Stimulated activated CD4-positive, alpha-beta T cell treated with anti-CD3 and anti-CD28 coated beads, Interleukin-4, amount 100 ng/mL, for 1 hour (primary cell): ENCODE measurements around the gene PRPF38A.

Experiments
- DNase-seq: peaks from one replicate; pipeline ENCODE4 v3.0.0-alpha.2; 2020

The PRPF38A gene

DNA sequence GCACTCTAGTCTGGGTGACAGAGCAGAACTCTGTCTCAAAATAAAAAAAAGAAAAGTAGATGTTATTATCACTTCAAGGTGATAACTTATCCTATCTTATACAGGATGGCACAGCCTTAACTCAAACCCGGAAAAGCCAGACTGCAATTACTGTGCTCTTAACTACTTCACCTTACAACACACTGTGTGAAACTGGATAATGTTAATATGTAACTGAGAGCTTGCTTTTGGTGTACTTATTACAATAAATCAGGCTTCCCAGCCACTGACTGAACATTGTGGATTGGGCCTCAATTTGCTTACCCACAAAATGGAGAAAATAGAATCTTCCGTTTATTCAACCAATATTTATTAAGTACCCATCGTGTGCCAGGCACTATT is 1.6 kb upstream of the PRPF38A start:
- no peak for DNase-seq

DNA sequence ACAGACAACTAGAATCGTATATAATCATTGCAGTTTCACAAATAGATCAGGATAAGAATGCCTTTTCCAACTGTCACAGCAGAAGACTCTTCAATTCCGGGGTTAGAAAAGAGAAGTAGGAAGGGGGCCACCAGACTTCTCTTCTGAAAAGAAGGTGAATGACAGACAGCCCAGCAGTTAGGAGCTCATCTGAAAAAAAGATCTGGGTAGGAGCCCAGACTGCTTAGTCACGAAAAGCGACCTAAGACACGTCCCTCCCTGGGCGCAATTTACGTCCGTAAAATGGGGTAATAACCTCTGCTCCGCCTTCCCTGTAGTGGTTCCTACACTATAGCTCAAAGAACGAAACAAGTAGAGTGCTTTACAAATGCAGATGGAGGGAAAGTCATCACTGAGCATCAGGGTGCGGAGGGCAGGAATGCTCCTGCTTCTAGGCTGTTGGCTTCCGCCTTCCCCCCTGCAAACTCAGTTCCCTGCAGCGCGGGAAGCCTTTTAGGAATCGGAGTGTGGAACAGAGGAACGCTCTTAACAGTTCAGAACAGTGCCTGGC is 761 bp upstream of the PRPF38A start:
- peak; percentile 35 for DNase-seq

DNA sequence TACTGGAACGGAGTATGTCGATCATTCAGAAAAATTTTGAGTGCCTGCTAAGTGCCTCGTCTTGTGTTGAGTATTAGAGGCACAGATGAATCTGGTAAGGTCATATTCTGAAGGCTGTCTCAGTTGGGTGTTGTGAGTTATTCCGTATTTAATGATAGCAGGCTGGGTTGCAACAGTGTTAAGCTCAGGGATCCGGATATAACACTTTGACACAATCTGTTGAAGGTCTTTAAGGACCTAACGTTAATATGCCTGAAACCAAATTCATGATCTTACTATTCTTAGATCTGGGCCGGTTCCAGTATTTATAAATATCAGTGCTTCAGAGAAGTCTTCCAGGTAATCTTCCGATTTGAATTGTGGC is 555 bp downstream of the PRPF38A start:
- no peak for DNase-seq

DNA sequence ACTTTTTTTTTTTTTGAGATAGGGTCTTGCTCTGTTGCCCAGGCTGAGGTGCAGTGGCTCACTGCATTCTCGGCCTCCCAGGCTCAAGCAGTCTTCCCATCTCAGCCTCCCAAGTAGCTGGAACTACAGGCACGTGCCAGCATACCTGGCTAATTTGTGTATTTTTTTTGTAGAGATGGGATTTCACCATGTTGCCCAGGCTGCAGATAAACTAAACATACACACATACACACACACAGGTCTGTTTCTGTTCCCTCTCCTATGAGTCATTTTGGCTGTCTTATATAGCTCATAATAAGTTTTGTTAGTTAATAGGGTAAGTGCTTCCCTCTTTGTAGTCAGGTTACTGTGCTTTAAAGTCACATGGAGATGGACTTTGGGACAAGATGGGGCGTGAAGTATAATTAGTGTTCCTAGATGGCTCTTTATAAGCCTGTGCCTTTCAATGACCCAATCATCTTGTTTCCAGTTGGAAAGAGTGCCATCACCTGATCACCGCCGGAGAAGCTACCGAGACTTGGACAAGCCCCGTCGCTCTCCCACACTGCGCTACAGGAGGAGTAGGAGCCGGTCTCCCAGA is 9.1 kb downstream of the PRPF38A start:
- no peak for DNase-seq

DNA sequence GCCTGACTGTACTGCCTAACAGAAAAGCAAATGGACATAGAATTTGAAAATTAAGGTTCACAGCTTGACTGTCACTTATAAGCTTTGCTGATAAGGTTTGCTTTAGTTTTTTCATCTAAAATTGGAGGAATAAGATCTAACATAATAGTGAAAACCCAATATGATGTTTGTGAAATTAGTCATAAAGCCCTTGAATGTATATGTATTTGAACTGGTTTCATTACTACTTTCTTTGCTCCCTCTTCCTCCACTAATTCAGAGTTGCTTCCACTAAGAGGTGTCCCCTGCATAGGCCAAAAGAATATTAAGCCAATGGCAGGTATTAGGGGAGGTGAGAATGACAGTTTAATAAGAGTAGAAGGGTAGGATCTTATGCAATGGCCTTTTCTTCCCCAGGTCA is 10.5 kb downstream of the PRPF38A start:
- DNase-seq = no peak

DNA sequence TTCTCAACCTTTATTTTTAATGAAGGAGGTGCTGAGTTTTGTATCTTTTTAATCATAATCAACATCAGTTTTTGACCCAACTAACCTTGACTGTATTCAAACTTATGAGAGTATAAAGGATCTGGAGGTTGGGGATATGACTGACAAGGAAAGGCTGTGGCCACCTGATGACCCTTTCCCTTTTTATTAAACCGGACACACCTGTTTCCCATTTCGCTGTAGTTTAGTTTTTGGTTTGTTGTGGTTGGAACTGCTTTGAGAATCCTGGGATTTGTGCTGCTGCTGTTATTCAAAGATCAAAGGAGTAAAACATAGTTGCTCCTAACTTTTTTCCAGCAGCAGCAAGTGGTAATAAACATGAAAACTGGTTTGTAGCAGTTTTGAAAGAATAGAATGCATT is 12.4 kb downstream of the PRPF38A start:
- DNase-seq = no peak

DNA sequence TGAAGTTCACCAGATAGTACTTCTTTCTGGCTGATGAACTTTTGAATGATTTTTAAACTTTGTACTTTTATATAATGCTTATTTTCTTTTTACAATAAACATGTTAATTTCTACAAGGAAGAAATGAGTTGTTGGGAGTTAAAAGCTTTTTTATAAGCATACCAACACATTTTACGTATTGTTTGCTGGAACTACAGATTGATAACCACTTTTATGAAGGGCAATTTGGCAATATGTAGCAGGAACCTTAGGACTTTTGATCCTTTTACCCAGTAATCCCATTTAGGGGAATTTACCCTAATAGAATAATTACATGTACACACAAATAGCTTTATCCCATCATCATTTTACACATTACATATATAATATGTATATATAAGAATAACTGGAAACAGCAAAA is 16.3 kb downstream of the PRPF38A start:
- DNase-seq = no peak

DNA sequence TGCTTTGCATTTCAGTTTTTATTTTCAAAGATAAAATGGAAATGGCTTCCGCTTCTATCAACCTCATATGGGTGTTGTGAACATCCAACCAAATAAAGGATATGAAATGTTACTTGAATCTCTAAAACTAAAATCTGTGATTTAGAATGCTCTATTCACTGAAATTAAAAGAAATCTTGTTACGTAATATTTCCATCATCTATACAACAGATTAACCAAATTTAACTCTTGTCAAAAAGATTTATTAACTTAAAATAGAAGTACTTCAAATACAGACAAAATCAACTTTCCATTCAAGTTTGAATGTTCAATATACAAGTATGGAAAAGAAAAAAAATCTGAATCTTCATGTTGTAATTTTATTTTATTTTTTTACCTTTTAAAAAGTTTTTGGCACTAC is 18.7 kb downstream of the PRPF38A start:
- DNase-seq = no peak

DNA sequence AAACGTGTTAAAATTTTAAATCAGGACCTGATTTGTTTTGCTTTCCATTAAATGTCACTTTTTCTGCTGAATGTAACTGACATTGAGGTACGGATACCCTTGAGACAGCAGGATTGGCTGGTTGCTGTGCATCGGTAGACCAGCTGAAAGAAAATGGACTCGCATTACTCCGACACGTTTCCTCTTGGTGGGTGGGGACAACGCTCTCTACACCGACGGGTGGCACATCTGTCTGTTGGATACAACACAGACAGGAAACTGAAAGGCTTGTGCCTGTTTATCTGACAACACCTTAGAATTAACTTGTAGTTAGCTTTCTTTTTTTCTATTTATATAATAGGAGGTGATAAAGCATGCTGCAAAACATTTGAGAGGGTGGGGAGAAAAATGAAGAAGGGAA is 19.4 kb downstream of the PRPF38A start:
- peak; percentile 54 for DNase-seq

DNA sequence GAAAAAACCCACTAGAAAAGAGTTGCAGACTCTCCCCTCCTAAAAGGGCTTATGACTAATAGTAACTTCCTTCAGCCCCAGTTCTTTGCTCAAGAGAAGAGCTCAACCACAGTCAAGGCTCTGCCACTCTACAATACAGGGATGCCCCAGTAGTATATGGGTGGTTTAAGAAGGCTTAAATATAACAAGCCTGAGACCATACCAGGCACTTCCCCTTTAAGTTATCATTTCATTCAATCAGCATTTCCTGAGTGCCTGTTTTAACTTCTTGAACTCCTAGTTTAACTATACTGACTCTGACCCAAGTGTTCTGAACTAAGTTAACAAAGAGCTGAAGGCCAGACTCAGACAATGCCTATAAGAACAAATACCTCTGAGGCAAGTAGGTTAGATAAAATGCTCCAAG is 19.8 kb downstream of the PRPF38A start:
- no peak for DNase-seq

DNA sequence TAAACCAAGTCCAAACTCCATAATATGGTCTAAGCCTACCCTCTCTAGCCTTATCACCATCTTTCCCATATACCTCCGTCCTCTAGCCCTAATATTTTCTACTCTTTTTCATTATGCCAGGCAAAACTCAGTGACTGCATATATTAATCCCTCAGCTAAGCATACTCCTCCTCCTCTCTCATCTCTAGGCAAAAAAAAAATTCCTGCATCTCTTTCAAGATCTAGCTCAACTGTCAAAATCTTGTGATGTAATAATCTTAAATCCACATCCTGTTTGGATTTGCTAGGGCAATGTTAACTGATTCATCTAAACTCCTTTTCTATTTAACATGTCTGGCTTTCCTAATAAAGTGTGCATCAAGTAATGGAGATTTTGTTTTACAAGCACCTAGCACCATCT is 20.4 kb downstream of the PRPF38A start:
- no peak for DNase-seq

DNA sequence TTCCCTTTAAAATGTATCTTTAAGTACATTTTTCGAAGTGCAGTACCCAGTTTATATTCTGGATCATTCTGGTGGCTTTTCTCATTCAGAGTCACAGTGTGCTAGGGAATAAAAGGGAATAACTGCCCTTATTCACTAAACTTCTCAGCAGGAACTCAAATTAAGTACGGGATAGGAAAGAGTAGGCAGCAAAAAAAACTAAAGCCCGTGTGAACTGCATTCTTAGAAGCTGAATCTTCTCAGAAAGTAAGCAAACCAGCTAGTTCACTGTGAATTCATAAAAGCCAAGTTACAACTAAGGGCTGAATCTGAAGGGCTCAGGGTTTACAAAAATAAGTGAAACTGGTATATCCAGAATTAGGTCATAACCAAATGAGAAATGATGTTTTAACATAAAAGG is 22.0 kb downstream of the PRPF38A start:
- DNase-seq = no peak

DNA sequence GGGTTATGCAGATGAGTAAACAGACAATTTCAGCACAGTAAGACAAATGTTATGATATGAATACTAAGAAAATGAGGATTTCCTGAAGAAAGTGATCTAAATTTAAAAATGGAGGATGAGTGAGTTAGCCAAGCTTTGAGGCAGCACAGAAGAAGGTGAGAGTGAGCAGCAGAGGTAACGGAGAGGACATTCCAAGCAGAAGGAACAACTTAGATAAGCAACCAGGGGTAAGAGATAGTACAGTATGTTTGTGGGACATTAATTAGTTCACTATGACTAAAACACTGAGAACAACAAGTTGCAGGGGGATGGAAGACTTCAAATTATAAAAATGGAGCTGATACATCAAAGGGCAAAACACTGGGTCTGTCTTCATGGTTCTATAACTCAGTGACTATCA is 22.8 kb downstream of the PRPF38A start:
- DNase-seq = no peak

DNA sequence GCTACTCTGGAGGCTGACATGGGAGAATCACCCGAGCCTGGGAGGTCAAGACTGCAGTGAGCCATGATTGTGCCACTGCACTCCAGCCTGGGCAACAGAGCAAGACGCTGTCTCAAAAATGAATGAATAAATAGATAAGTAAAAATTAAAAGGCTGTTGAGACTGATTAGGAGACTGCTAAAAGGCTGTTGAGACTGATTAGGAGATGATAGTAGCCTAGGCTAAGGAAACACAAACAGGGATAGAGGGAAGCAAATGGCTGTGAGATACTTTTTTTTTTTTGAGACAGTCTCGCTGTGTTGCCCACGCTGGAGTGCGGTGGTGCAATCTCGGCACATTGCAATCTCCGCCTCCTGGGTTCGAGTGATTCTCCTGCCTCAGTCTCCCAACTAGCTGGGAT is 28.4 kb downstream of the PRPF38A start:
- DNase-seq = no peak

DNA sequence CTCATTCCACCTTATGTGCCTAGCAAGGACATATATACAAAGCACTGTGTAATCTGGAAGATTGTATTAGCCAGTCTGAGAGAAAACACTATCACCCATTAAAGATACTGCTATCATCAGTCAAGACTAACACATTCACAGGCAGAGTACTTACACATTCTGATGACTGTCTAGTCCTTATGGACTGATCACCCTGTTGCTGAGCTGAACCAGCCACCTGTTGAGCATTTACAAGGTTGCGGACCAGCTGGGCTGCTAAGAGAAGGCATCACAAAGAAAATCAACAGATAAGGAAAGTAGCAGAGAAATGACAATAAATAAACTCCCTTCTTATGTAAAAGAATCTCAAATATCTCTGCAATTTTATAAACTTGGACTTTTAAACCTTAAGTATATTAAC is 30.8 kb downstream of the PRPF38A start:
- DNase-seq = no peak

DNA sequence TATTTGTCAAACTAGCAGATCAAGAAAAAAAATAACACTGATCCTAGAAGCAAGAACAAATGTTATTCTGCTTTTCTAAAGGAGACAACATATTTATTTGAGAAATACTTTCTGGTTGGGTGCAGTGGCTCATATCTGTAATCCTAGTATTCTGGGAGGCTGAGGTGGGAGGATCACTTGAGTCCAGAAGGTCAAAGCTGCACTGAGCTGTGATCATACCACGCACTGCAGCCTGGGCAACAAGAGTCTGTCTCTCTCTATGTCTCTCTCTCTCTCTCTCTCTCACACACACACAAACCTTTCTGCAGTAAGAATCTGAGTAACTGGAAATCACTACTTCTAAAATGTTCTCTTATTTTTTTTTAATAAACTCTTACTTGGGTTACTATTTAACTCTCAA is 31.2 kb downstream of the PRPF38A start:
- DNase-seq = no peak

DNA sequence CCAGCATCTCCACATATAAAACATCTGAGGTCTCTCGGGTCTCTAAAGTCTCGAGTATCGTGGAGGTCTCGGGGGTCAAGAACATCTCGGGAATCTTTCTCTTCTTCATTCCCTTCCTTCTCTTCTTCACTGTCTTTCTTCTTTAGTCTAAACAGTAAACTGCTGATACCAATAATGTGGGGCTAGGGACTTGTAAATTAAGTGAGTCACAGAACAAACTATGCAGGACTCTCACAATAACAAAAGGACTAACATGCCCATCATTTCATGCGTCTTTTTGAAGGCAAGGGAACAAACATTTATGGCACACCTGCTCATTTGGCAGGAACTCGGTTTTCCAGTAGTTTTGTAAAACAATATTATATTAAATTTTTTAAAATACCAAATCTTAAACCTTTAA is 32.4 kb downstream of the PRPF38A start:
- DNase-seq = no peak

DNA sequence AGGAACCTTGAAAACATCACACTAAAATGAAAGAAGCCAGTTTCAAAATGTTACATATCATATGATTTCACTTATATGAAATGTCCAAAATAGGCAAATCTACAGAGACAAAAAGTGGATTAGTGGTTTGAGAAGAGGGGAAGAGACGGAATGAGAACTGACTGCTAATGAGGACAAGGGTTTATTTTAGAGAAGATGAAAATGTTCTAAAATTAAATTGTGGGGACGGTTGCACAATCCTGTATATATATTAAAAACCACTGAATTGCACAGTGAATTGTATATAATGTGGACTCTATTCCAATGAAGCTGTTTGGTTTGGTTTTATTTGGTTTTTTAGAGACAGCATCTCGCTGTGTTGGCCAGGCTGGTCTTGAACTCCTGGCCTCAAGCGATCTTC is 35.6 kb downstream of the PRPF38A start:
- no peak for DNase-seq

DNA sequence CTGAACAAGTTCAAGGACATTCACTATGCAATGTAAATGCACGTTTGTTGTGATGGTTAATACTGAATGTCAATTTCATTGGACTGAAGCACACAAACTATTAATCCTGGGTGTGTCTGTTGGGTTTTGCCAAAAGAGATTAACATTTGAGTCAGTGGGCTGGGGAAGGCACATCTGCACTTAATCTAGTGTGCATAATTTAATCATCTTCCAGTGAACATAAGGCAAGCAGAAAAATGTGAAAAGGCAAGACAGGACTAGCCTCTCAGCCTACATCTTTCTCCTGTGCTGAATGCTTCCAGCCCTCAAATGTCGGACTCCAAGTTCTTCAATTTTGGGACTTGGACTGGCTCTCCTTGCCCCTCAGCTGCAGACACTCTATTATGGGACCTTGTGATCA is 40.1 kb downstream of the PRPF38A start:
- no peak for DNase-seq

DNA sequence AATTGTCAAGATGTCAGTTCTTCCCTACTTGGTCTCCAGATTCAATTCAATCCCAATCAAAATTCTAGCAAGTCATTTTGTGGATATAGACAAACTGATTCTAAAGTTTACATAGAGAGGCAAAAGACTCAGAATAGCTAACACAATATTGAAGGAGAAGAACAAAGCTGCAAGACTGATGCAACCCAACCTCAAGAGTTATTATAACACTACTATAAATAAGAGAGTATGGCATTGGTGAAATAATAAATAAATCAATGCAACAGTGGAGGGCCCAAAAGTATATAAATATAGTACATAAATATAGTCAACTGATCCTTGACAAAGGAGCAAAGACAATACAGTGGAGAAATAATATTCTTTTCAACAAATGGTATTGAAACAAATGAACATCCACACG is 49.7 kb downstream of the PRPF38A start:
- no peak for DNase-seq

DNA sequence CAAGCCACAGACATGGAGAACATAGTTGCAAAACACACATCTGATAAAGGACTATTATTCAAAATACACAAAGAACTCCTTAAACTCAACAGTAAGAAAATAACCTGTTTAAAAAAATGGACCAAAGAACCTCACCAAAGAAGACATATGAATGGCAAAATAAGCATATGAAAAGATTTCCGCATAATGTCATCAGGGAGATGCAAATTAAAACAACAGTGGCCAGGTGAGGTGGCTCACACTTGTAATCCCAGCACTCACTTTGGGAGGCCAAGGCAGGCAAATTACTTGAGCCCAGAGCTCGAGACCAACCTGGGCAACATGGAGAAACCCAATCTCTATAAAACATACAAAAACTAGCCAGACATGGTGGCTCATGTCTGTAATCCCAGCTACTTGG is 50.4 kb downstream of the PRPF38A start:
- no peak for DNase-seq

DNA sequence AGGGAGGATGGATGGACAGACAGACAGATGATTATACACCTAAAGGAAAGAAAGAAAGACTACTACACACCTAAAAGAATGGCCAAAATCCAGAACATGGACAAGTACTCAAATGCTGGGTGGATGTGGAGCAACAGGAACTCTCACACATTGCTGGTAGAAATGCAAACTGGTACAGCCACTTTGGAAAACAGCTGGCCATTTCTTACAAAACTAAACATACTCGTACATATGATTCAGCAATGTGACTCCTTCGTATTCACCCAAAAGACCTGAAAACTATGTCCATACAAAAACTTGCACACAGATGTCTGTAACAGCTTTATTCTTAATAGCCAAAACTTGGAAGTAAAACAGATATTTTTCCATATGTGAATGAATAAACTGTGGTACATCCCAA is 51.3 kb downstream of the PRPF38A start:
- DNase-seq = no peak

DNA sequence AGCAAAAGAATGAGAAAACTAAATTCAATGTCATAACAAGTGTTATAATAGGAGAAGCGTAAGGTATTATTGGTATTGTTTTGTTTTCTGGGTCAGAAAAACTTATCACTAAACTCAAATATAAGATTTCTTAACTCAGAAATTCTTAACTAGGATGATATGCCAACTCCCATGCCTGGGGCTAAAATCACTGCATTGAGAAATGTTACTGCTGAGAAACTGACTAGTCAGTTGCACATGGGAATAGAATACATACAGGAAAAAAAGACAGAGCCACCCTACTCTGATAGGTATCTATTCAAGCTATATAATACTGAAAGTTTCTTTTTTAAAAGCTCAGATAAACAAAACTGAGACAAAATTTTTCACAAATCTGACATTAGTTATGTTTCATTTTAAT is 56.3 kb downstream of the PRPF38A start:
- no peak for DNase-seq

DNA sequence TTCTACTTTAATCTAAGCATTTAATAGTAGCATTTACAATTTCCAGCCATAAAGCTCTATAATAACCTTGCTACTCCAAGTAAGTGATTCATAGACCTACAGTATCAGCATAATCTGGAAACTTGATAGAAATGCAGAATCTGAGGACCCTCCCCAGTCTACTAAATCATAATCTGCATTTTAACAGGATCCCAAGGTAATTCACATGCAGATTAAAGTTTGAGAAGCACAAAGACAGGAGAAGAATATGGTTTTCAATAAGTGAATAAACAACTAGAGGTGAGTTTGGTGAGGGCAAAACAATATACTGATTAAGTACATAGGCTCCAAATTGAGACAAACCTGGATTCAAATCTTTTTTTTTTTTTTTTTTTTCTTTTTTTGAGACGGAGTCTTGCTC is 57.4 kb downstream of the PRPF38A start:
- no peak for DNase-seq

DNA sequence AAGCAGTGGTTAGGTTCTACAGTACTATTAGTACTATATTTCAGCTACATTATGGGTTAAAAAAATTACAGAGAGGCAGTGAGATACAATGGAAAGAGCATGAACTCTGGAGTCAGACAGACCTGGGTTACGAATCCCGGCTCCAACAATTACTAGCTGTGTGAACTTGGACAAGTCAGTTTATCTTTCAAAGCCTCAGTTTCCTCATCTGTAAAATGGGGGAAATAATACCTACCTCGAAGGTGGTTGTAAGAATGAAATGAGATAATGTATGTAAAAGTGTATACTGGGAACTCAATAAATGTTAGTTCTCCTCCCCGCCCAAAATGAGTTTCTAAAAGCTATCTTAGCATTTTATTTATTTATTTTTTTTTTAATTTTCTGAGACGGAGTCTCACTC is 59.5 kb downstream of the PRPF38A start:
- DNase-seq = no peak

DNA sequence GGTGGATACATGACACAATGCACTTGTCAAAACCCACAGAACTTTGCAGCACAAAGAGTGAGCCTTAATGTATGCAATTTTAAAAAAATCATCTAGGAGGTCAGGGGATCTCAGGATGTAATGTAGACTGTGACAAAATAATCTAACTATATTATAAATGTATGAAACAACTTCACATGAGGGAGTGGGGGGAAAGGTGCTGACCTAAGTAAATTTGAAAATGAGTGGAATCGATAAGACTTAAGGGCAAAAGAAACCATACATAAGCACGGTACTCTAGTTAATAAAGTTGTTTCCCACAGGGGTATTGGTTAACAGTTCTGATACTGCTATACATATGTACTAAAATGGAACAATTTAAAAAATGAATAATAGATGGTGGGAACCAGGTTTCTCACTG is 64.7 kb downstream of the PRPF38A start:
- DNase-seq = no peak
